Stimulated activated CD4-positive, alpha-beta T cell treated with anti-CD3 and anti-CD28 coated beads, TNF-alpha, amount 100 ng/mL, for 4 hours (primary cell): ENCODE results near the gene CCDC150.
"Not testable (repeated sequence)": the region's sequence is repeated elsewhere in the genome, so short reads cannot be mapped to it uniquely, and the experiment has no call there.

Experiments
- DNase-seq, 3 experiments: peaks; one replicate each; pipeline ENCODE4 v3.0.0-alpha.2; 2020; ENCODE audit warnings: low read depth in 3 of 3

CCDC150 gene

DNA sequence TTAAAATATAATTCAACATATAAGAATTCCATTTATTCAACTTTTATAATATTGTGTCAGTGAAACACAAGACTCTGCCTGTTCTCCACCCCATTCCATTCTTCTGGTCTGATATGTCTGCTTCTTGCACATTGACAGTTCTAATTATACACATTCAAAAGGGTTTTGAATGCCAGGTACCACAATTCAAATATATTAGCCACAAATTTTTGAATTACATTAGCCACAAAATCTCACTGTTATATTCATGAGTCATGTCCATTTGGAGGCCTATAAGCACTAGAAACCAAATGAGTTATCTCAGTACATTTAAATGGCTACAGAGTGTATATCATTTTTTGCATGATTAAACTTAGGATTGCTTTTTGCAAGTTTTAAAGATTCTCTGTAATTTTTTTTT is 72.1 kb downstream of the CCDC150 start:
- DNase-seq = no peak

DNA sequence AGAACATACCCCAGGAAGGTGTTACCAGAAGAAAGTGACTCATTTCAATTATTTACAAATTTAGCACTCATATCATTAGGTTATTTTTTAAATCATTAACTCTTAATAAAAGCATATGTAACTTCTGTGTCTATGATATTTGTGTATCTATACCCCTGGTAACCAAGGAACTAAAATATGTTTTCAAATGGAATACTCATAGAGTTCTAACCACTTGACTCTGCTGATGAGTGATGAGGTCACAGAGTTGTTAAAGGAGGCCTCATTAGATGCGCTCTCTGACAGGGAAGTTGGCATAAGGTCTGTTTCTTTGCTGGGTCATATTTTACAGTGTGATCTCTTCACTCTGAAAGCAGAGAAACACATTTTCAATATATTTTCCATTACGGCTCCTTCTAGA is 73.4 kb downstream of the CCDC150 start:
- no peak for DNase-seq

DNA sequence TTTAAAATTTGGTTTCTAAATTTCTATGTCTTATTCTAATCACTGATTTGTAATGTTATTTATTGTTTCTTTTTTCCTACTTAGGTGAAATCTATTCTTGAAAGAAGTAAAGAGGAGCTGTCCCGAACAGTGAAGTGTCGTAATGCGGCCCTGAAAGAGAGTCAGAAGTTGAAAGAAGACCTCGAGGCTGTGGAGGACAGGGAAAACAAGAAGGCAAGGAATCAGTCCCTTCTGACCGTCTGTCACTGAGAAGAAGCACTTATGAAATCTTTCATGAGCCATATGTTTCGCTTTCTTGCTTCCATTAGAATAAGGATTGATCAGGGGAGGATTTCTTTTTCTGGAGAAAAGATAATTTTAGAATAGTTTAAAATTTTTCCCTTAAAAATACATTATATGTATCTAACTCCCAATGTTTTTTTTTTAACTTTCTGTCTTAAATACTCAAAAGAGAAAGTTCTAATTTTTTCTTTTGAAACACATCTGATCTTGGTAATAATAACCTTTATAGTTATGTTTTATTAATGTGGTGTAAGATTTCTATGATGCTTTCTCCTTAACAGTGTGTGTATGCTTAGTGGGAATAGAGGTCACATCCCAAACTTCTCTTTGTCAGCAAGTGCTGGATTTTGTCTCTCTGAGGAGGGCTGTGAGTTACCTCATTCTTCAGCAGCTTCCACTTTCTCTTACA is 79.0 kb downstream of the CCDC150 start:
- DNase-seq = no peak

DNA sequence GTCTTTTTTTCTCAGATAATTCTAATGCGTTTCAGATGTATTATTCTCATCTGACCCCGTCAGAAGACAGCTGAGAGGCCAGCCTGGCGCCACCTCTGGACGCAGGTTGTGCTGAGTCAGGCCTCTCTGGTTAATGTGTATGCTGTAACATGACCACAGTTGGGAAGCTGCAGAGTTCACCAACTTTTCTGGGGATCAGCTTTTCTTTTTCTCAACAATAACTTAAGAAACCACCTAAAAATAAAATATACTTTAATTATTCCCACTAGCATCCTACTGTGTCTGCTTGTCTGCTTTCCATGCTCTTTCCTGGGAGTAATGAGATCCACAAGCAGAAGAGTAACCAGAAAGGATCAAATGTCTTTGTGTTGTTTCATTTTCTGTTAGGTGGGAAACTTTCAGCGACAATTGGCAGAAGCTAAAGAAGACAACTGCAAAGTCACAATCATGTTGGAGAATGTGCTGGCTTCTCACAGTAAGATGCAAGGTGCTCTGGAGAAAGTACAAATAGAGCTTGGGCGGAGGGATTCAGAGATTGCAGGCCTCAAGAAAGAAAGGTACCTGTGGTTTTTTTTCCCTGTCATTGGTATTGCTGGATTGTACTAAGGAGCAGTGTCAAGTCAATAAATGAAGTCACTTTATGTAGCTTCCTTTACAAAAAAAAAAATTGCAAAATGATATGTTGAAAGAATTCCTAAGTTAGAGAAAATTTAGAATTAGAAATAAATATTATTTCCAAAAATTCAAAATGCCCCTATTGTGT is 79.8 kb downstream of the CCDC150 start:
- DNase-seq = no peak

DNA sequence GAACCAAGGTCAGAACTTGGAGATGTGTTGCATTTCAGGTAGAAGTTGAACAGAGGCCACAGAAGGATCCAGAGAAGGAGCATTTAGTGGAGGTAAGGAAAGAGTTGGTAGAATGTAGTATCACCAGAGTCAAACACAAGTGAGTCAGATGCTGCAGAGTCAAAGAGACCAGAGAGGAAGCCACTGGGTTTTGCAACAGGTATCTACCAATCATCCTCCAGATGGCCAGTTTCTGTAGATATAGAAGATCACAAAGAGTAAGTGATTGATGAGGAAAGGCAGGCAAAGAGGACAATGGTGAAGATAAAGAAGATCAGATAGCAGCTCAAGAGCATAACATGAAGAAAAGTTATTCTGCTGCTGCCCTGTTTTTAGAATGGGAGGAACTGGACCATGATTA is 84.1 kb downstream of the CCDC150 start:
- no peak for DNase-seq

DNA sequence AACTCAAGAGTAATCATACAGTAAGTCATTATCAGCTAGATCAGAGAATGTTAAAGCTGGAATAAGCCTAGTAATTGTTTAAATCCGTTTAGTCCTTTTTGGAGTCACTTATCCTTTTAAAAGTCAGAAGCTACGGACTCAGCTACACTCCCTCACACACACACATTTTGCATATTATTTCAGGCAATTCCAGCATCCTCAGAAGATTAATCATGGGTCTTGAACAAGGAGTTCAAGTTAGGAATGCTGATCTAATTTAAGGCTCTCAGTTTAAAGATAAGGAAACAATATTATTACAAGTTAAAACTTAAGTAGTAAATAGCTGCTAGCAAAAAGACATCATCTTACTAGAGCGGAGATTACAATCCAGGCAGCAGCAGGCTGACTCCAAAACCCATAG is 85.7 kb downstream of the CCDC150 start:
- DNase-seq = no peak

DNA sequence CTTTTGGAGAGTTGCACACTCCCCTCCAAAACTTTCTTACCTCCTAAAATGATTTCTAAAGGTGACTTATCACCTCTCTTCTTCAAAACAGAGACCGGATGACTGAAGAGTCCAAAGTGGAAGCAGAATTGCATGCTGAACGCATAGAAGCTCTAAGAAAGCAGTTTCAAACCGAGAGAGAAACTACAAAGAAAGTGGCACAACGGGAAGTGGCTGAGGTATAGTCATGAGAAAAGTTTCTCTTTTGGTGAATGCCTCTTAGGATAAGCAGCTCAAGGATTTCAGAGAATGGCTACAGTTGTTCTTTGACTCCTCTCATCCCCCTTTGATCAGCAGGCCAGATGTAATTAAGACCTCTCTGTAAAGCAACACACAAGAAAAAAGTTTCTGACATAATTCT is 86.4 kb downstream of the CCDC150 start:
- DNase-seq = no peak

DNA sequence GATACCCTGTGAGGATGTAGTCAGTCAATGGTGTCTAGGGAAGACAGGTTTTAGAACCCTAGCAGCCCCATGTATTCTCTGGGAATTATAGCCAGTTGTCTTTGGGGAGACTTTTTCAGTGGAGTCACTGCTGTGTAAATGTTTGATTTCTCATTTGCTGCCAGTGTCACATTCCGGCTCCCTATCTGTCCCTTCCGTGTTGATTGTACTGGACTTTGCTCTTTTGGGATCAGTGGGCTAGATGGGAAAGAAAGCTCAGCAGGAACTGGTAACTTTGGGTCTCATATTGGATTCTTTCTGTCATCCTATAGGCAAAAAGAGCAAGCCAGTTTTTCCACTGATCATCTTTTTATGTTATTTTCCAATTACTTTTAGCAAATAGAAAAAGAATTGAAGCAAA is 89.9 kb downstream of the CCDC150 start:
- no peak for DNase-seq

DNA sequence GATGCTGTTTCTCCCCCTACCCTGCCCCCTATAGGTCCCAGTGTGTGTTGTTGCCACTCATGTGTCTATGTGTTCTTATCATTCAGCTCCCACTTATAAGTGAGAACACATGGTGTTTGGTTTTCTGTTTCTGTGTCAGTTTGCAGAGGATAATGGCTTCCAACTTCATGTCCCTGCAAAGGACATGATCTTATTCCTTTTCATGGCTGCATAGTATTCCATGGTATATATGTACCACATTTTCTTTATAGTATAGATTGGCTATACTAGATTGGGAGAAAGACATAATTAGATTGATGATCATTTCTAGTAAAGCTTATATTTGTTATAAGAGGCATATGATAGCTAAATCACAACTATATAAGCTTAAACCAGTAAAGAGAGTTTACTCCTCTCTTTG is 97.1 kb downstream of the CCDC150 start:
- DNase-seq = not testable (repeated sequence)

DNA sequence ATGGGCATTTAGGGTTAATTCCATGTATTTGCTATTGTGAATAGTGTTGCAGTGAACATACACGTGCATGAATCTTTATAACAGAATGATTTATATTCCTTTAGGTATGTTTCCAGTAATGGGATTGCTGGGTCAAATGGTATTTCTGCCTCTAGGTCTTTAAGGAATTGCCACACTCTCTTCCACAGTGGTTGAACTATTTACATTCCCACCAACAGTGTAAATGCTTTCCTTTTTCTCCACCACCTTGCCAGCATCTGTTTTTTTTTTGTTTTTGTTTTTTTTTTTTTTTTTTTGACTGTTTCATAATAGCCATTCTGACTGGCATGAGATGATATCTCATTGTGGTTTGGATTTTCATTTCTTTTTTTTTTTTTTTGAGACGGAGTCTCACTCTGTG is 97.5 kb downstream of the CCDC150 start:
- no peak for DNase-seq

DNA sequence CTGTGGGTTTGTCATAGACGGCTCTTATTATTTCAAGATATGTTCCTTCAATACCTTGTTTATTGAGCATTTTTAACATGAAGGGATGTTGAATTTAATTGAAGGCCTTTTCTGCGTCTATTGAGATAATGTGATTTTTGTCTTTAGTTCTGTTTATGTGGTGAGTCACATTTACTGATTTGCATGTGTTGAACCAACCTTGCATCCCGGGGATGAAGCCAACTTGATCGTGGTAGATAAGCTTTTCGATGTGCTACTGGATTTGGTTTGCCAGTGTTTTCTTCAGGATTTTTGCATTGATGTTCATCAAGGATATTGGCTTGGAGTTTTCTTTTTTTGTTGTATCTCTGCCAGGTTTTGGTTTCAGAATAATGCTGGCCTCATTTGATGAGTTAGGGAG is 99.5 kb downstream of the CCDC150 start:
- no peak for DNase-seq

DNA sequence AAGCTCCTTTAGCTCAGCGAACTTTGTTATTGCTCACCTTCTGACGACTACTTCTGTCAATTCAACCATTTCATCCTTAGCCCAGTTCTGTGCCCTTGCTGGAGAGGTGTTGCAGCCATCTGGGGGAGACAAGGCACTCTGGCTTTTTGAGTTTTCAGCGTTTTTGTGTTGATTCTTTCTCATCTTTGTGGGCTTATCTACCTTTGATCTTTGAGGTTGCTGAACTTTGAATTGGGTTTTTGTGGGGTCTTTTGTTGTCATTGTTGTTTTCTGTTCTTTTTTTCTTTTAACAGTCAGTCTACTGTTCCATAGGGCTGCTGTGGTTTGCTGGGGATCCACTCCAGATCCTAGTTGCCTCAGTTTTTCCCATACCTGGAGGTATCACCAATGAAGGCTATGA is 102.7 kb downstream of the CCDC150 start:
- no peak for DNase-seq

DNA sequence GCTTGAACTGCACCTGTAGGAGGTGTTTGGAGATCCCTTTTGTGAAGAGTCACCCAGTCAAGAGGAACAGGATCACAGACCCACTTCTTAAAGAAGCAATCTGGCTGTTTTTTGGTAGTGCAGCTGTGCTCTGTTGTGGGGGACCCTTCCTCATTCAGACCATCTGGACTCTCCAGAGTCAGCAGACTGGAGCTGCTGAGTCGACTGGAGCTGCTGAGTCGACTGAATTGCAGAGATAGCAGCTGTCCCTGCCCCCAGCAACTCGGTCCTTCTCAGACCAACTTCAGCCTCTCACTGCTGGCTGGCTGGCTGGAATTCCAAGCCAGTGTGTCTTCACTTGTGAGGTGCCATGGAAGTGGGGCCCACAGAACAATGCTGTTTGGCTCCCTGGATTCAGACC is 103.2 kb downstream of the CCDC150 start:
- DNase-seq = no peak

DNA sequence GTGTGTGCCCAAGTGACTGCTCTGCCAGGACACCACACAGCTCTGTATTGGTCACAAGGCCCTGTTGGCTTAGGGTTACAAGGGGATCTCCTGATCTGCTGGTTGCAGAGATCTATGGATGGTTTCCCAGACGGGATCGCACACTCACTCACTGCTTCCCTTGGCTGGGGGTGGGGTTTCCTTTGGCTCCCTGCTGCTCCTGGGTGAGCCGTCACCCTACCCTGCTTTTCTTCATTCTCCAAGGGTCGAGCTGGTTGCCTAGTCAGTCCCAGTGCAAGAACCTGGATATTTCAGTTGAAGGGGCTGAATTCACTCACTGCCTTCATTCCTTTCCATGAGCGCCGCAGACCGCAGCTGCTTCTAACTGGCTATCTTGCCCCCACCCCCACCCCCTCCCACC is 103.7 kb downstream of the CCDC150 start:
- DNase-seq = no peak

DNA sequence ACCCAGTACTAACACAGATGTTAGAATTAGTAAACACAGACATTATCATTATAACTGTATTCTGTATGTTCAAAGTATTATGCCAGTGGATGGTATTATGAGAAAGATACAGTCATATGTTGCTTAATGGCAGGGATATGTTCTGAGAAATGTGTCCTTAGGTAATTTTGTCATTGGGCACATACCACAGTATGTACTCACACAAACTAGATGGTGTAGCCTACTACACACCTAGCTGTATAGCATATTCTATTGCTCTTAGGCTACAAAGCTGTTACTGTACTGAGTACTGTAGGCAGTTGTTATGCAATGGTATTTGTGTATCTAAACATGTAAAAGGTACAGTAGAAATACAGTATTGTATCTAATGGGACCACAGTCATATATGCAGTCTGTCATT is 106.2 kb downstream of the CCDC150 start:
- DNase-seq = no peak

DNA sequence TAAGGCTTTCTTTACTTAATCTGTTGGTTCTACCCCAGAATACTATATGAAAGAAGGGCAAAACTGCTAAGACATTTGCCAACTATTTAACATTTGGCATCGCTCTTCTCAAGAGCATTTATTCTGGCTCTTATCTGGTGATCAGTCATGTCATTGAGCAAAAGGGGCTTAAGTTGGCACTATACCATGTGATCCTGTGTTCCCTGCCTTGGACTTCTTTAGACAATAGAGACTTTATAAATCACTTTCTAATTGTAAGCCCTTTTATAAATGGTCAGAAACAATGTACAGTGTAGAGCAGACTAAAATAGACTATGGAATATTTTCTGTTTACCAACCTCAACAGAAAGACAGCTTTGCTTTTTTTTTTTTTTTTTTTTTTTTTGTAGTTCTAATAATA is 107.9 kb downstream of the CCDC150 start:
- no peak for DNase-seq

DNA sequence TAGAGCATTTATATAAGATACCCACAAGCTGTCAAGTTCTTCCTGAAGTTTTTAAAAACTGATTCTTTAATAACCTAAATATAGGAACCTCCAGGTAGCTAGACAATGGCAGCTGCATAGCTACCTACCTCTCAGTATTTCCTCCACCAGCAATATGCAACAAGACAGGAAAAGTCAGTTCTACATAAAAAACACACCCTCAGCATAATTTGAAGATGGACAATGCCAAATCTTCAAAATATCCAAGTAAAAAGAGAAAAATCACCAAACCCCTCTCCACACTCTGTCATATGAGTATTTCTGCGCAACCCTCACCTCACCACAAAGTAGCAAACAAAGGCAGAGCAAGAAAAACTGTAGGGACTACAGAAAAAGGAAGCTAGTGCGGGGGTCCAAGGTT is 108.6 kb downstream of the CCDC150 start:
- no peak for DNase-seq

DNA sequence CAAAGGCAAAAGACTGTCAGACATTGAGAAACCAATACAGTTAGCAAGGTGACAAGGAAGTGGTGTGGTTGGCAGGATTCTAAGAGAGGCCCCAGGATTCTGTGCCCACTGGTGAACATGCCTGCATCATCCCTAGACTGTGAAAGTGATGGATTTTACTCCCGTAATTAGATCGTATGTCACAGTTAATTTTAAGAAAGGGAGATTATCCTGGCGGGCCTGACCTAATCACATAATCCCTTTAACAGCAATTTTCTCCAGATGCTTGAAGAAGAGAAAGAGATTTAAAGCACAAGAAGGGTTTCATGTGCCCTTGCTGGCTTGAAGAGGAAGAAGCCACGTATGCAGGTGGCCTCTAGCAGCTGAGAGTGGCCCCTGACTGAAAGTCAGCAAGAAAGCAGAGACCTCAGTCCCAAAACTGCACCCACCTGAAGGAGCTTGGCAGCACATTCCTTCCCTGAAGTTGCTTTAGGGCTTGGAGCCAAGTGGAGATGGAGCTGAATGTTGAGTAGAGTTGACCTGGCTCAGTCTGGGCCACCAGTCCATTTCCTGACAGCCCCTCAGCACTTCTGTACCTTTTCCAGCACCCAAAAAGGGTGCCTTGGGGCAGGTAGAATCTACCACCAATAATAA is 110.9 kb downstream of the CCDC150 start:
- no peak for DNase-seq

DNA sequence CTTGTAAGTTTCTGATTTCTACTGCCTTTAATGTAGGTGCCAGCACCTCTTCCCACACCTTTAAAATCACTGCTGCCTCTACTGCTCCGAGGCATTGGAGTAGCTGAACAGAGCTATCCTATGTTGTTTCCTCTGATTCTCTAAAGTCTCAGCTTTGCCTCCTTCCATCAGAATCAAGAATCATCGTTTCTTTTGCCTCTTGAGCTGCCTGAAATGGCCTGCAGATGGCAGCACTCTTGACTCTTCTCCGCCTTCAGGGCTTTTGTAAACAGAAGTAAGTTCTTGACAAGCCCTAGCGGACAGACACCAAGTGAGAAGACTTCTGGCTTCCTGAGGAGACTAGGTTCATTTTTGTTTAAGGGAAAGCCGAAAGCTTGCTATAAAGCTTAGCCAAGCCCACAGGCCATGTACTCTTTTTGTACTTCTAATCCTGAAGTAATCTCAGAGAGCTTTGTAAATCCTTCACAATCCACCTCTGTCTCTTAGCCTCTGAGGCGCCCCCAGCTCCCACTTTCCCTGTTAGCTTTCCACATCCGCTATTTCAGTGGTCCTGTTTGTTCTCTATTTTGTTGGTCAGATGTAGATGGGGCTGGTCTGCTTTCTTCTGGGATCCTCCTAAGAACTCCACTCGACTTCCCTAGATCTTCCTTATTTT is 111.6 kb downstream of the CCDC150 start:
- DNase-seq = peak; percentile 21 to 23 (median 22)

DNA sequence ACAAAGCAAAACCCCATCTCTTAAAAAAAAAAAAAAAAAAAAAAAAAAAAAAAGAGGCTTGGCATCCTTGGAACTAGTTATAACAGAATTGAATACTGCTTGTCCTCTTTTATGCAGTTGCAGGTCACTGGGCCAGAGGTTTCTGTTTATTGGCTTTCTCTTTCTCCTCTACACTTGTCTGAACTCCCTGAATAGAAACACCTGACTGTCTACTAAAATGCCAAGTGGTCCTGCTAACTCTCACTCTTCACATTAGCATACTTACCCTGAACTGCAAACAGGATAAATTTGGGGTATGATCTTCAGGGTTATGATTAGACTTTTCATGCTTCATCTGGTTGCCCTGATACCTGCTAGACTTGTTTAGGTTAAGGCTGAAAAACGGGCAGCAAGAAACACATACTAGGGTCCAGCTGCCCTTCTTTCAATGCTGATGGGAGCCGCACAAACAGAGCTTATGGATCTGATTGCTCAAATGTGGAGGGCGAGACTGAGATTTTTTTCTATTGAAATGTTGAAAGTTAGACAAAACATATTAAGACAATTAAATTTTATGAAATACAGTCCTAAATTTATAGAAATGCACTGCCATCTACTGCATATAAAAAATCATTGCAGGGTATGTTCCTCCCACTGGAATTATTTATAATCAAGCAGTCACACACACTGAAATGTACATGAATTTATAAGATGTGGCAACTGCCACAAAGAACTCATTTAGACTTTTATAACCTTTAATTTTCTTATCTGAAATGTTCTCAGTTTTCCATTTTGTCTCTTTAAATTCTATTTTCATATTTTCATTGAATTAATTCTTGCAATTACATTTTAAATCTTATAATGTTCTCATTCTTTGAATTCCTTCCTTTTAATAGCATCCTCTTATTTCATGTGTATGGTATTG is 119.2 kb downstream of the CCDC150 start:
- no peak for DNase-seq

DNA sequence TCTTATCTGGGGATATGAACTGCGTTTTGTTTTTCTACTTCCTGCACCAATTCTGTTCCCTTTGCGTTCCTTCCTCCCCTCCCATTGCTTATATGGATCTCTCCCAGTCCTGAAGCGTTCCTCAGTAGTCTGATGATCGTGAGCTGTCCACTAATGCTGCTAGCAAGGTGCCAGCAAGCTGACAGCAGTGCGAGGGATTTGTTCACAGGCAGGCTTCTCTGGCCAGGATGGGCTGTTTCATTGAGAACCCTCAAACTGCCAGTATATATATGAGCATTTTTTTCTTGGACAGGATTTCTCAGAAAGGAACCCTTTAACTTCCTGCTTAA is 119.8 kb downstream of the CCDC150 start:
- no peak for DNase-seq

DNA sequence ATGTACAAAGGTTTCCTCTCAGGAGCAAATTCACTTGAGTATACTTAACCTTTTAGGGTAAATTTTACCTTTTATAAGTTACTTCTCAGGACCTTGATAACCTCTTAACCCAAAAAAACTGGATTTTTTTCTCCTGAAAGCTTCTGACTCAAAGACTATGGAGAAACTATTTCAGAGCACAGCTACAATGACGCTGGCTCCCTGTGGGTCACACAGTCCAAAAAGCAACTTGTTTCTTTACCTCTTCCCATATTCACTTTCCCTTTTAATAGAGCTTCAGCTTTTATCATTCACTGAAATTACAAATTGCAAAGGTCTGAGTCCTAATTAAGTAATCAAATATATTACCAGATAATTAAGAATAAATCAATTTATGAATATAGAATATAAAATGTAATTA is 127.6 kb downstream of the CCDC150 start:
- no peak for DNase-seq
